HEK293T (cell line): Measurements from ENCODE around the gene QKI.

Experiments
- CTCF ChIA-PET: fragments of 350-600 bp; formaldehyde crosslinking; extraction: SDS; loops from one replicate; lab custom pipeline; 2021; ENCODE audit warnings: antibody characterized with exemption, inconsistent platforms; lab: Yijun Ruan, JAX
- POLR2A ChIA-PET: fragments of 350-600 bp; formaldehyde crosslinking; extraction: SDS; loops from one replicate; lab custom pipeline; 2020; ENCODE audit warnings: antibody characterized with exemption, inconsistent platforms; lab: Yijun Ruan, JAX
- DNase-seq: peaks from one replicate; pipeline ENCODE4 v3.0.0; 2012; ENCODE audit warnings: mixed read lengths; ENCODE audit errors: extremely low spot score
- ARNT ChIP-seq: fragments of 450-650 bp; IDR thresholded peaks from 2 replicates; pipeline ENCODE4 v1.6.1; 2017; ENCODE audit warnings: mild to moderate bottlenecking
- BHLHE40 ChIP-seq: fragments of 450-650 bp; IDR thresholded peaks from 2 replicates; pipeline ENCODE4 v1.6.1; 2016; ENCODE audit warnings: mild to moderate bottlenecking, moderate library complexity, borderline replicate concordance
- CTBP1 ChIP-seq: fragments of 450-650 bp; IDR thresholded peaks from 2 replicates; pipeline ENCODE4 v1.6.1; 2016; ENCODE audit warnings: borderline replicate concordance
- ELF4 ChIP-seq: fragments of 450-650 bp; IDR thresholded peaks from 2 replicates; pipeline ENCODE4 v1.6.1; 2017; ENCODE audit warnings: antibody characterized with exemption
- FOXA1 ChIP-seq: fragments of 450-650 bp; IDR thresholded peaks from 2 replicates; pipeline ENCODE4 v1.6.1; 2016; ENCODE audit warnings: mild to moderate bottlenecking
- FOXK2 ChIP-seq: fragments of 450-650 bp; IDR thresholded peaks from 2 replicates; pipeline ENCODE4 v1.6.1; 2016; ENCODE audit warnings: mild to moderate bottlenecking
- FOXM1 ChIP-seq: fragments of 450-650 bp; IDR thresholded peaks from 2 replicates; pipeline ENCODE4 v1.6.1; 2017; ENCODE audit warnings: mild to moderate bottlenecking, borderline replicate concordance
- HDGF ChIP-seq: fragments of 450-650 bp; IDR thresholded peaks from 2 replicates; pipeline ENCODE4 v1.6.1; 2017; ENCODE audit warnings: antibody characterized with exemption, borderline replicate concordance
- L3MBTL2 ChIP-seq: fragments of 450-650 bp; conservative IDR thresholded peaks from 2 replicates; pipeline ENCODE4 v1.6.1; 2016; ENCODE audit warnings: mild to moderate bottlenecking
- LEF1 ChIP-seq: fragments of 450-650 bp; IDR thresholded peaks from 2 replicates; pipeline ENCODE4 v1.6.1; 2017; ENCODE audit warnings: mild to moderate bottlenecking, borderline replicate concordance
- NFRKB ChIP-seq: fragments of 450-650 bp; IDR thresholded peaks from 2 replicates; pipeline ENCODE4 v1.6.1; 2016; ENCODE audit warnings: mild to moderate bottlenecking, moderate library complexity
- PKNOX1 ChIP-seq: fragments of 450-650 bp; IDR thresholded peaks from 2 replicates; pipeline ENCODE4 v1.6.1; 2016
- SP1 ChIP-seq: fragments of 450-650 bp; IDR thresholded peaks from 2 replicates; pipeline ENCODE4 v1.6.1; 2017
- SUZ12 ChIP-seq: fragments of 450-650 bp; IDR thresholded peaks from 2 replicates; pipeline ENCODE4 v1.6.1; 2016; ENCODE audit warnings: mild to moderate bottlenecking
- TARDBP ChIP-seq: fragments of 450-650 bp; IDR thresholded peaks from 2 replicates; pipeline ENCODE4 v1.6.1; 2016
- ZNF384 ChIP-seq: fragments of 450-650 bp; IDR thresholded peaks from 2 replicates; pipeline ENCODE4 v1.6.1; 2016

QKI gene

GRCh38 chr6:163543321-163543720 is 128.8 kb downstream of the QKI start:
- ChIA-PET POLR2A (no interaction called here), CTCF (no interaction called here)
- TF ChIP-seq SP1 (no peak), TARDBP (no peak), PKNOX1 (no peak), ELF4 (no peak), FOXM1 (no peak), CTBP1 (no peak), ARNT (no peak), L3MBTL2 (no peak), SUZ12 (no peak), NFRKB (no peak), LEF1 (no peak)
- DNase-seq: no peak

GRCh38 chr6:163545370-163545769 is 130.9 kb downstream of the QKI start:
- CTCF ChIA-PET: interaction anchor here (0.5 to 1.5 kb wide), 2 partner anchors 9 to 19 kb away, joined by 3 to 4 read pairs; no protein-coding TSS in a partner anchor
- DNase-seq: no peak
- no peak for TF ChIP-seq FOXK2
- no peak for TF ChIP-seq HDGF
- TF ChIP-seq SUZ12: no peak
- TF ChIP-seq CTBP1: no peak
- TF ChIP-seq L3MBTL2: no peak
- TF ChIP-seq SP1: no peak
- TF ChIP-seq FOXA1: no peak
- TF ChIP-seq BHLHE40: no peak
- POLR2A ChIA-PET: no interaction called here

GRCh38 chr6:163547287-163547686 is 132.8 kb downstream of the QKI start:
- no peak for DNase-seq
- CTCF ChIA-PET: no interaction called here
- POLR2A ChIA-PET: no interaction called here
- no peak for TF ChIP-seq NFRKB
- no peak for TF ChIP-seq BHLHE40
- TF ChIP-seq SUZ12: no peak
- TF ChIP-seq FOXA1: no peak
- no peak for TF ChIP-seq L3MBTL2
- TF ChIP-seq CTBP1: no peak
- TF ChIP-seq PKNOX1: no peak
- TF ChIP-seq SP1: no peak
- TF ChIP-seq LEF1: no peak
- TF ChIP-seq ELF4: no peak
- TF ChIP-seq ARNT: no peak
- TF ChIP-seq FOXM1: no peak
- no peak for TF ChIP-seq HDGF
- no peak for TF ChIP-seq TARDBP
- TF ChIP-seq FOXK2: no peak
- no peak for TF ChIP-seq ZNF384

DNA sequence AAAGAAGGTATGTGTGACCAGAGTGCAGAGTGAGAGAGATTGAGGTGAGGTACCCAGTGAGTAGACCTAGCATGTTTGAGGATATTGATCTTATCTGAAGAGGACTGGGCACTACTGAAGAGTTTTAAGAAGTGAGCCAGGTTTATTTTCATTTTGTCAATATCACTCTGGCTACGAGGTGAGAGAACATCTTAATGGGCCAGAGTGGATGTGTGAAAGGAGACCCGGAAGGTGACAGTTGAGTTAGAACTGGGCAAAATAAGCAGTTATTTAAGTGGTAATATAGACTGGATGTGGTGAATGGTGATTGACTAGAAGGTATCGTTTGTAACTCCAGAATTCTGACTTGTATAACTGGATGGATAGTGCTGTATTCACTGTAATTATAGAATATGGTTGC is 134.1 kb downstream of the QKI start:
- DNase-seq: no peak
- POLR2A ChIA-PET: no interaction called here
- CTCF ChIA-PET: no interaction called here
- TF ChIP-seq TARDBP (no peak), HDGF (no peak), FOXK2 (no peak), FOXA1 (no peak), SP1 (no peak), ZNF384 (no peak), ELF4 (no peak)

- ChIA-PET CTCF (interaction anchor here (0.6 to 1.4 kb wide), 11 partner anchors 9 to 134 kb away, joined by 3 to 4 read pairs (median 4); no protein-coding TSS in a partner anchor), POLR2A (interaction anchor here (1.0 kb wide), 1 partner anchor 134 kb away, joined by 3 read pairs; no protein-coding TSS in a partner anchor)
- TF ChIP-seq HDGF (no peak), SP1 (no peak), NFRKB (no peak), BHLHE40 (no peak), TARDBP (no peak), FOXA1 (no peak), LEF1 (no peak), FOXK2 (no peak), L3MBTL2 (no peak), ZNF384 (no peak), PKNOX1 (no peak), SUZ12 (no peak), CTBP1 (no peak), ELF4 (no peak), ARNT (no peak)
- no peak for DNase-seq
Observed at GRCh38 chr6:163554032-163554431, 139.5 kb downstream of the QKI start.

DNA sequence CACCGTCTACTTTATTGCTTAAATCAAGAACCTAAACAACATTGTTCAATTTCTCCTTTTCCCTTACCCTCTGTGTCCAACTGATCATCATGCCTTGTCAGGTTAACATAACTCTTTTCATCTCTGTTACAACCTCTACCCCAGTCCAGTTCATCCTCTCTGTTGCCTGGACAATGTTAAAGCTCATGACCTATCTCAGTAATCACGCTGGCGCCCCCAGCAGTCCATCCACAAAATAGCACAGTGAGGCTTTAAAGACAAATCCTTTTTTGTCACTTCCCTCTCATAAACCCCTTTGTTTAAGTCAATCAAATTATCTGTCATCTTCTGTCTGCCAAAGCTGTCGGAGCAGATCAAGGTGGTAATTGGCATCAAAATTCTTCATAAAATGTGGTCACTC is 140.1 kb downstream of the QKI start:
- ChIA-PET CTCF (interaction anchor here (0.6 to 1.4 kb wide), 10 partner anchors 10 to 135 kb away, joined by 3 to 4 read pairs (median 4); no protein-coding TSS in a partner anchor), POLR2A (interaction anchor here (1.0 kb wide), 1 partner anchor 135 kb away, joined by 3 read pairs; no protein-coding TSS in a partner anchor)
- peak; percentile 64 for DNase-seq
- TF ChIP-seq TARDBP (no peak), SP1 (no peak), NFRKB (no peak), CTBP1 (no peak), ZNF384 (no peak), FOXK2 (no peak), ELF4 (no peak; the same call in 1 of the 2 replicates), ARNT (no peak), PKNOX1 (no peak), LEF1 (no peak)
